Amygdala (tissue), 56 donors: ENCODE measurements around the gene AGBL4.

ENCODE experiments used
- DNase-seq, 56 donors: peaks; one replicate each; lab custom pipeline; 2025; lab: John Stamatoyannopoulos, UW

The AGBL4 gene

DNA sequence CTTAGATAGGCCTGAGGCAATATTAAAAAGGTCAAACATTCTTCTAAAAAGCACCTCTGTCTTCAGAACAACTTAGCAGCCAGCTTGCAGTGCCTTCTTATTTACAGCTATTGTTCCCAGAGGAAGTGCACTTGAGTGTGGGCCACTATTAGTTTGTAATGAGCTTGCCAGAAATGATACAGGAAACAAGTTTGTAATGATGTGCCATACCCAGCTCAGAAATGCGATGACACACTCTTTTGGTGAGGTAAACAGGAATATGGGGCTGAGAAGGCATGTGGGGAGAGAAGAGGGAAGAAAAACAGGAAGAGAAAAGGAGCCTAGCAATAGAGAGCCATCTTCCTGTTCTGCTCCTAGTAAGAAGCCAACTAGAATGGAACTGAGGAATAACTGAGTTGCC, 295.4 kb downstream of the AGBL4 start:
- DNase-seq, result no peak

DNA sequence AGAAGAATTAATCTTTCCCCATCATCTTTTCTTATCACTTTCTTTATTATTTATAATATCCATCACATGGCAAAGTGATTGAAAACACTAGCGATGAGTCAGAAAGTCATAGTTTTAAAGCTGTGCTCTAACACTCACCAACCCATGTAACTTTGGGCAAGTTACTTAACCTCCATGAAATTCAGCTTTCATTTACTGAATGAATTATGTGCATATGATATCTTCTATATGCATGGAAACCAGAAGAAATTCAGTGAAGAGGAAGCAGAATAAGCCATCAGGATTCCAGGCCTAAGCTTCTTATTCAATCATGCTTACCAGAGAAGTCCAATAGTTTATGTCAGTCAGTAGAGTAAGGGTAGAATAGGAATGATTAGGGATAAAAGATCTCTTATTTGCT, 300.1 kb downstream of the AGBL4 start:
- no peak for DNase-seq

DNA sequence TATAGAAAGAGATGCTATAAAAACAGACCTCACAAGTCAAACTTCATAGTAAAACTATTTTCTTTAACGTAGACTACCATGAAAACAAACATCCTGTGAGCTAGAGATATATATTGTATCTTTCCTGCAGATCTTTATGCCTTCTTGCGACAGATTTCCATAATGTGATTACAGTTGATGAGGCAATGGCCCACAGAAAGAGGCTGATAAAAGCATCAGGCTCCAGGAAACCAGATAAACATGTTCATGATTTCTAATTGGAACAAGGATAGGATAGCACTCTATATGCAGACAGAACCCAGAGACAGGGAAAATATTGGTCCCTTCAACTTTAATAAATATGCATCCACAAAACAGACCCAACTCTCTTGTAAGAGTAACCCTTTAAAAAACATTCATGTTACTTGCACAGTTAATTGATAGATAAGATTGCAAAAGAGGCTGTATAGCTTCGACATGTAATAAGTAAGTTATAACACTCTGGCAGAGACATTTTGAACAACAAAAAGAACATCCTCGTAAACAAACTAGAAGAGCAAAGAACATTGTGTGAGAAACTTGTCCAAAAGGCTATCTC, 329.4 kb downstream of the AGBL4 start:
- DNase-seq, result no peak

DNA sequence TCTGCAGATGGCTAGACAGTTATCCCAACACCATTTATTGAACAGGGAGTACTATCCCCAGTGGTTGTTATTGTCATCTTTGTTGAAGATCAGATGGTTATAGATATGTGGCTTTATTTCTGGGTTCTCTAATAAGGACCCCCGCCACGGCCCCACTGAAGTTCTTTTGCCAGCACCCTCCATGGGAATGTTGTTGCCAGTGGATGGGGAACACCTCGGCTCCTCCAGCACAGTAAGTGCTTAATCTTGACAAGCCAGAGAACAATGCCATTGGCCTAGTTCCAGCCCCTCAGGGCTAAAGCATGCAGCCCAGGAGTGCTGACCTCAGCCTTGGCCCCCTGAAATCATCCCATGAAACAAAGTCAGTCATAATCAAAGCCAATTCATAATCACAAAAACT, 337.6 kb downstream of the AGBL4 start:
- DNase-seq, result peak in 1 of 56 donors; percentile 1

DNA sequence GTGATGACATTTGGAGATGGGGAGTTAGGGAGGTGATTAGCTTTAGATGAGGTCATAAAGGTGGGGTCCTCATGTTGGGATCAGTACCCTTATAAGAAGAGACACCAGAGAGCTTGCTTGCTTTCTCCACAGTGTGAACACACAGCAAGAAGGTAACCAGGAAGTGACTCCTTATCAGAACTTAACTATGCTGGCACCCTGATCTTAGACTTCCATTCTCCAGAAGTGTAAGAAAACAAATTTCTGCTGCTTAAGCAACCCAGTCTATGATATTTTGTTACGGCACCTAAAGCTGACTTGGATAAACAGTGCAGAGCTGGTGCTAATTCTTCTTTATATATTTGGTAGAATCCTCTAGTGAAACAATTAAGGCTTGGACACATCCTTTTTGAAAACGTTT, 346.0 kb downstream of the AGBL4 start:
- no peak for DNase-seq

DNA sequence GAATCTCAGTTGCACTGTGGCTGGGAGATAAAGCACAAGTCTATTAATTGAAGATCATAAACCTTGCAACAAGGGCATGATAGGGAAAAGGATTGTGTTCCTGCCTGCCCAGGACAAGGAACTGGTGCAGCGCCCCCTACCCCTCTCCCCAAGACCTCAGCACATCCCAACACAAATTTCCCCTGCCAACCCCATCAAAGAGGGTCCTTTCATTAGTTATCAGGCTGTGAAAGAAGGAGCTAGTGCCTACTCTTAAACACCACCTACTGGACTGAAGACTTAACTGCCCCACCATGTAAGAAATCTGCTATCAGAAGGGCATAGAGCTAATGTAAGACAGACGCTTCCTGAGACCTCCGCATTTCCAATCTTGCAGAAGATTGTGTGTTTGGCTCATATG, 372.6 kb downstream of the AGBL4 start:
- no peak for DNase-seq

DNA sequence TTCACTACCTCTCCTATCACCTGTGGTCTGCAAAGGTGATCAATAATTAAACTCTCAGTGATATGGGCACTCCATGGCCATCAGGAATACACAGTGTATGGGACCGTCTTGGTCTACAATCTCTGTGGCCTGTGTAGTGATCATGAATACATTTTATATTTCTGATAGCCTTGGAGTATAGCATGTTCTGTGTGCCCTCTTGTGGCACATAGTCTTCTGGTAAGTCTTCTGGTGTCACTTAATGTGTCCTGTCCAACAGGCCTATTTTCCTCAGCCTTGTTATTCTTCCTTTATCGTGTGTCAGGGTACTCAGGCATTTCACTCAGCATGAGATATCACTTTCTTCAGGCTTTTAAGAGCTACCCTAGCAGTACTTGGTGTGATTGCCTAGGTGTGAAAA, 393.6 kb downstream of the AGBL4 start:
- no peak for DNase-seq

DNA sequence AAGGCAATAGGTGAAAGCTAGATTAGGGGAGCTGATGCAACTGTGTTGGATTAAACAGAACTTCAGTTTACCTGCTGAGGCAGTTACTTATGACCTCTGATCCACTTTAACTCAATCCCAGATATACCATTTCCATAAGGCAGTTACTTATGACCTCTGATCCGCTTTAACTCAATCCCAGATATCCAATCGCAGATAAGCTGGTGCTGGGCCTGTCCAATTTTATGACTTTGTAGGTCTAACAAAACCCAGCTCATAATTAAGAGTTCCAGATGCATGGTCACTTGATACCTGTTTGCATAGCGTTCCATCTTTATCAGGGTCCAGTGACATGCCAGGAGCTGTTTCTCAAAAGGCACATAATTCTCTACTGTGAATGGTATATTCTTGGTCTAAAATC, 396.0 kb downstream of the AGBL4 start:
- DNase-seq, result no peak

DNA sequence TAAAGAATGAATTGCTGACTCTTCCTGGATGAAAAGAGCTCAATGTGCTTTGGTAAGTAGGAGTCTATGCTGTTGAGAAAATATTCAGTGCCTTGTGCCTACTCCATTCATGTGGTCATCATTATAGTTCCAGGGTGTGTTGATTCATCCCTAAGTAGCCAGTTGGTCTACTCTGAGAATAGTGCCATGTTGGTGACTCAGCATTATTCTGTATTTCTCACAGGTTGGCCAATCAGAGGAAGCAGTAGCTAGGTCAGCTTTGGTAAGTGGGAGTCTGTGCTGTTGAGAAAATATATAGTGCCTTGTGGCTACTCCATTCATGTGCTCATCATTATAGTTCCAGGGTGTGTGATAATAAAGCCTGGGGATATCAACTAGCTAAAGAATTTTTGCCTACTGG, 397.3 kb downstream of the AGBL4 start:
- no peak for DNase-seq

DNA sequence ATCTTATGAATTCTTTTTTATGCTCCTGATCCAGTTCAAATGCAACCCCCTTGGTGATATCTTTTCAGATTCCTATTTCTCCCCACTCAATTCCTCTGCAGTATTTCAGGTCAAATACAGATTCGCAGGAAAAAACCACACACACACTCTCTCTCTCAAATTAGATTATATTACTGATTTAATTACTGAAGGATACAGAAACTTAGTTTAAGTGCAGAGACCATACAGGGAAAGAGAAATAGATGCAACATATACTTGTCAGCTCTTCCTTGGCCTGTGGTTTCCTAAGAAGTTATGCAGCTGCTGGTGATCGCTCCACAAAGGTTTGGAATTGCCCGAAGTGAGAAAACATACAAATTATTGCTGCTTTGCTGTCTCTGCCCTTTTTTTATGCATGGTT, 400.9 kb downstream of the AGBL4 start:
- no peak for DNase-seq

DNA sequence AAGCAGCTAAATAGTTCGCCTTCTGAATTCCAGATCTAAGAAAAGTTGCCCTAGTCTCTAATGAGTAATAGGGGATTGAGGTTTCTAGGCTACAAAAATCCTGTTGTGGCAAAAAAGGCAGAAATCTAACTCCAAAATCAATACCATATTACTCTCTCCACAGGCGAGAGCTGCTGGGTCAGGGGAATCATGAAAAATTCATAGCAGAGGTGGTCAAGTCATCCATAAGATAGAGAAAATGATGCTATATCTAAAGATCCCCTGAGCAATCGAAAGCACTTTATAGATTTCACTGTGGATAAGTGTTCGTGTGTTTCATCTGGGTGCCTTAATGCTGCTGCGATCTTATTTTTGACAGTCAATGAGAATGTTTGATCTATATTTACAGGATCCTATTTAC, 417.7 kb downstream of the AGBL4 start:
- no peak for DNase-seq

DNA sequence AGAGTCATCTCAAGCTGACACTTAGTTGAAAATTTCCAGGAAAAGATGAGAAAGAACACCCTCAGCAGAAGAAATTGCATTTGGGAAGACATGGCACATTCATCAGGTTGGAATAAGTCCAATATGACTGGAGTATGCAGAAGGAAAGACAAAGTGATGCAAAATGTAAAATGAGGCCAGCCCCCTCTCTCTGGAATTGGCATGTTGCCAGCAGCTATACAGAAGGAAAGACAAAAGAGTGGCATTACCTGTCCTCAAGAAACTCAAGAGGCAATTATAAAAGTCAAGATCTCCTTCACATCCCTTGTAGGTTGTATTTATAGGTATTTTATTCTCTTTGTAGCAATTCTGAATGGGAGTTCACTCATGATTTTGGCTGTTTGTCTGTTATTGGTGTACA, 426.3 kb downstream of the AGBL4 start:
- no peak for DNase-seq

DNA sequence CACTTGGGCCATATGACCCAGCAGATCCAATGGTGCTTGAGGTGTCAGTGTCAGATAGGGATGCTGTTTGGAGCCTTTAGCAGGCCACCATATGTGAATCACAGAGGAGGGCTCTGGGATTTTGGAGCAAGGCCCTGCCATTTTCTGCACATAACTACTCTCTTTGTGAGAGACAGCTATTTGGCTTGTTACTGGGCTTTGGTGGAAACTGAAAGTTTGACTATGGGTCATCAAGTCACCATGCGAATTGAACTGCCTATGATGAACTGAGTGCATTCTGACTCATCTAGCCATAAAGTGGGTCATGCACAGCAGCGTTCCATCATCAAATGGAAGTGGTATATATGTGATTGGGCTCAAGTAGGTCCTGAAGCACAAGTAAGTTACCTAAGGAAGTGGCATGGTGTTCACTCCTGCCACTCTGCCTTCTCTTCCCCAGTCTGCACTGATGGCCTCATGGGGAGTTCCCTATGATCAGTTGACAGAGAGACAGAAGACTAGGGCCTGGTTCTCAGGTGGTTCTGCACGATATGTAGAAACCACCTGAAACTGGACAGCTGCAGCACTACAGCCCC, 447.3 kb downstream of the AGBL4 start:
- no peak for DNase-seq

DNA sequence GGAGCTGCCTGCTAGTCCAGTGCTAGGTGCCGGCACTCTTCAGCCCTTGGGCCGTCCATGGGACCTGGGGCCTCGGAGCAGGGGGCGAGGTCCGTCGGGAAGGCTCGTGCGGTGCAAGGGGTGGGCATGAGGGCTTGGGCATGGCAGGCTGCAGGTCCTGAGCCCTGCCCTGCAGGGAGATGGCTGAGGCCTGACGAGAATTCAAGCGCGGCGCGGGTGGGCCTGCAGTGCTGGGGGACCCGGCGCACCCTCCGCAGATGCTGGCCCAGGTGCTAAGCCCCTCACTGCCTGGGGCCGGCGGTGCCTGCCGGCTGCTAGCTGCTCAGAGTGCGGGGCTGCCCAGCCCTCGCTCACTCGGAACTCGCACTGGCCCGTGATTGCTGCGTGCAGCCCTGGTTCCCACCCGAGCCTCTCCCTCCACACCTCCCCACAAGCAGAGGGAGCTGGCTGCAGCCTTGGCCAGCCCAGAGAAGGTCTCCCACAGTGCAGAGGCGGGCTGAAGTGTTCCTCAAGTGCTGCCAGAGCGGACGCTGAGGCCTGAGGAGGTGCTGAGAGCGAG, 467.0 kb downstream of the AGBL4 start:
- DNase-seq, result no peak

DNA sequence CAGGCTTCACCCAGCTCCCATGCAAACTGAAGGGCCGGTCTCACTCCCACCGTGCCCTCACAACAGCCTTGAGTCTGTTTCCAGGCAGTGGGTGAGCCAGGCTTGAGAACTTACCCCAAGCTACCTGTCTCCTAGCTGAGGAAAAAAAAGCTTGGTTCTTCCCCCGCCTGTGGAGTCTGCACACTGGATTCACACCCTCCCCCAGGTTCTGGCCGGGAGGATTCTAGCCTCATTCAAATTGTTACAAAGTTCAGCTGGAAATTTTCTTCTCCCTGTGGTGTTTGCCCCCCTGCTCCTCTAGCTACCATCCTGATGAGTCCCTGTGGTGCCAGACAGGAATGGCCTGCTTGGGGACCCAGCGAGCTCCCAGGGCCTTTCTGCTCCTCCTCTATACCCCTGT, 471.7 kb downstream of the AGBL4 start:
- no peak for DNase-seq

DNA sequence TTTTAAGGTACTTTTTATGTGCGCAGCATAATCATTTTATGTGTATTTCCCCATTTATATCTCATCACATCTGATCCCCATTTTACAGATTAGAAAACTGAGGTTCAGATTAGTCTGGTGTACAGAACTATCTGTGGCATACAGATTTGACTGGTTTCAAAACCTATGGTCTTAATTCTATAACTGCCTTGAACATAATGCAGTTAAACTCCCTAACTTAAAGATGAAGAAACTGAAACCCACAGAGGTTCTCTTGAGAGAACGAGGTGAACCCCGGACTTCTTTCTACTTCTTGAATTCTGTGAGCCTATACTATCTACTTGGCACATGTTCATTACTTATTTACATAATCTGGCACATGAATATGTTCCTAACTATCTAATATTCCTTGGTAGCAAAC, 479.1 kb downstream of the AGBL4 start:
- DNase-seq, result no peak

DNA sequence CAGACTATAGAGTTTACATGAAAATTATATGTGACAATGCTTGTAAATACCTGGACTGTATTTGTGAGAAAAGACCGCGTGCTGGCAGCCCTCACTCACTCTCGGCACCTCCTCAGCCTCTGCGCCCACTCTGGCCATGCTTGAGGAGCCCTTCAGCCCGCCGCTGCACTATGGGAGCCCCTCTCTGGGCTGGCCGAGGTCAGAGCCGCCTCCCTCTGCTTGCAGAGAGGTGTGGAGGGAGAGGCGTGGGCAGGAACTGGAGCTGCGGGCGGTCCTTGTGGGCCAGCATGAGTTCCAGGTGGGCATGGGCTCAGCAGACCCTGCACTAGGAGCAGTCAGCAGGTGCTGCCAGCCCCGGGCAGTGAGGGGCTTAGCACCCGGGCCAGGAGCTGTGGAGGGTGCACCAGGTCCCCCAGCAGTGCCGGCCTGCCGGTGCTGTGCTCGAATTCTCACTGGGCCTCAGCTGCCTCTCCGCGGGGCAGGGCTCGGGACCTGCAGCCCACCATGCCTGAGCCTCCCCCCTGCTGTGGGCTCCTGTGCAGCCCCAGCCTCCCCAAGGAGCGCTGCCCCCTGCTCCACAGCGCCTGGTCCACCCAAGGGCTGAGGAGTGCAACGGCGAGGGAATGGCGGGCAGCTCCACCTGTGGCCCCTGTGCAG, 482.5 kb downstream of the AGBL4 start:
- no peak for DNase-seq

DNA sequence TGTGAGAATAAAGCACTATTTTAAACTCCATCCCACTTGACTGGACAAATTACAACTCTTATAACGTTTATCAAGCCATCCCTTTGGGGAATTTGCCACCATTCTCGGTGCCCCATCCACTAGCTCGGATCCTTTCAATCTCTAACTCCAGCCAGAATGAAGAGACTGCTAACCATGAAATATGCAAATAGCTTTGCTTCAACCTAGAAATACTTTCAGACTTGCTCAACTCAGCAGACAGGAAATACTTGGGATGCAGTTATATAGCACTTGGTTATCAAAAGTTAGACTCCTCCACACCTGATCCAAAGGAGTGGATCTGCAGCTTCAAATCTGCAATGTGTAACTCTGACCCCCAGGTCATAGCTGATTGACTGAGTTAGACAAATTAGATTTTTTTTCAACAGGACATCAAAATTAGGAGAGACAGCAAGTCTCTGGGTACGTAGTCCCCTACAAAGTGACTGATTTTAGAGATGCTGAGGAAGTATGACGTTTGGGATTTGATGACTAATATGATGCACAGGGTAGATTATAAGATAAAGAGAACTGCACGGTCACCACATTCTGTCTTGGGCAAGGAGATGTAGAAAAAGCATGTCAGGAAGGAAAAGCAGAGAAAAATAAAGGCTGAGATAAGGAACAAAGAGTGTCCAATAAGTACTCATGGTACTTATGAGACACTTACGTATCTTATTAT, 496.0 kb downstream of the AGBL4 start:
- DNase-seq, result no peak

DNA sequence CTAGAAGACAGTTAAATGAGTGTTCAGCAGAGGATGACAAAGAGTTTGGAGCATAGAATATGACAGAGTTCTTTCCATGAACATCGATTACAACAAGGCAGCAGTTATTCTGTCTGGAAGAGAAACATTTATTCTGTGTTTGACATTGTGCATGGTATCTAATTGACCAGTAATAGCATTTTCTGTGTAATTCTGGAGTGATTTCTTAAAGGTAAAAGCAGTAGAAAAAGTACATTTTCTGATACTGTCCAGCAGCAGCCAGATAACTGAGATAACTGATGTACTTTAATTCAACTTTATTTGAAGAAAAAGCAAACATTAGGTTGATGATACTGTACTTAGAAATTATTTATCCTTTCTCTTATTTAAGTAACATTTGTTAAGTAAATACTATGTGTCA, 497.1 kb downstream of the AGBL4 start:
- no peak for DNase-seq

DNA sequence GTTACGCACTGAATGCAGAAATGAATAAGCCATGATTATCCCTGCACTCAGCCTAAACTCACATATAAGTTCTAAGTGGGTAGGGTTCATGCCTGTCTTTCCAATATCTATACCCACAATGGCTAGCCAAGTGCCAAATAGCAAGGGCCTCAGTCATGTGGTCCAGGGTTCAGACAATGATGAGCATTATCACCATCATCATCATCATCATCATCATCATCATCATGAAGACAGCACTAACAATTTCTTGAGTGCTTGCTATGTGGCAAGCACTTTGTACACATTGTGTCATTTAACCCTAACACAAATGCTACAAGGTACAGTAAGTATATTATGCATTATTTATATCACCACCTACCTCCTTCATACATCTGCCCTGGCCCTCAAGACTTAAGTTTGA, 500.0 kb downstream of the AGBL4 start:
- DNase-seq, result no peak

DNA sequence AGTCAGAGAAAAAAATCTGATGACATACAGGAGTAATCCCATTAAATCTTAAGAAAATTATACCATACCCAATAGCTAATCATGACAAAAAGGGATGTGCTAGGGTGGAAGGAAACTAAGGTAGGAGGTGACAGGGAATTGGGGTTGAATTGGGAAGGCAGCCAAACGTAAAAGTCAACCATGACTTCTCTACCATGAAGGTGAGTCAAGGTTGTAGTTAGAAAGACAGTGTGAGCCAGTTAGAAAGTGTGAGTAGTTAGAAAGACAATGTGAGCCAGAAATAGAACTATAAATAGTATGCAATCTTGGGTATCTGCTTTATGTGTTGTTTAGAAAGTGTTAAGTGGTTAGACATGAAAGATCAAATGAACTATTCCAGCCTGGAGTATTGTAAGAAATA, 556.8 kb downstream of the AGBL4 start:
- no peak for DNase-seq
